ENCODE measurements around the gene LYST. TPM values are rescaled to one million over a fixed set of nuclear protein-coding genes. Genes with fewer than 3 reads are reported as not detected.

Gene LYST
- total RNA-seq, 1 experiment from 2014 or later = 11.9 TPM

DNA sequence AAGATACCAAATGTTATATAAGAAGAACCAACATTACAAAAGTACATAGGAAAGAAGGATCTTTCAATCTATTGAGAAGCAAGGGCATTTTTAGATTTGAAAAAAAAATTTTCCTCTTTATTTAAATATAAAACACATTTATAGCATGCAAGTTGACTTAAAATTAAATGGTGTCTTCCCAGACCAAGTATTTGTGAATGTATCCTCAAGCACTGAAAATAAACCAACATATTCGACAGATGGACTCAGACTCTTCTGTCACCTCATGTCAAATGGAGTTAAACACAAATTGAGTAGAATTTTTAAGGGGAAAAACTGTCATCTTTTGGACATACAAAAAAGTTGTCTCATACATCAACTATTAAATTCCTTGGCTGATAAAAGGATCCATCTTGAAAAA lies 140.1 kb downstream of the LYST start:
- no peak overlapping the region for H3K4me3 Mint-ChIP-seq (ENCODE audit: low read depth, unreplicated experiment)
- intact Hi-C loops (cut with micrococcal nuclease; ENCODE audit: unreplicated experiment) = no loop called here
- H3K27me3 Mint-ChIP-seq (ENCODE audit: unreplicated experiment) = no peaks in the 10 kb centered on the region
- no peak for DNase-seq
- no TSS peak for BruUV-seq (replicated peaks)
- no peaks in the 10 kb centered on the region for H3K36me3 Mint-ChIP-seq (ENCODE audit: insufficient read depth, unreplicated experiment)
- no peaks in the 10 kb centered on the region for H3K9me3 Mint-ChIP-seq (ENCODE audit: low read depth, unreplicated experiment)
- CTCF ChIA-PET = no interaction called here
- no peak overlapping the region for H3K27ac Mint-ChIP-seq (ENCODE audit: unreplicated experiment)
- H3K4me1 Mint-ChIP-seq (ENCODE audit: low read depth, unreplicated experiment) = no peaks in the 10 kb centered on the region
- TF ChIP-seq CTCF (IDR thresholded peaks at IDR 0.05; ENCODE audit: unreplicated experiment) = no peak

GRCh38 chr1:235725434-235725833 lies 141.3 kb downstream of the LYST start:
- Mint-ChIP-seq H3K9me3 (ENCODE audit: low read depth, unreplicated experiment) (no peaks in the 10 kb centered on the region), H3K4me1 (ENCODE audit: low read depth, unreplicated experiment) (no peaks in the 10 kb centered on the region), H3K36me3 (ENCODE audit: insufficient read depth, unreplicated experiment) (no peaks in the 10 kb centered on the region), H3K4me3 (ENCODE audit: low read depth, unreplicated experiment) (no peak overlapping the region), H3K27me3 (ENCODE audit: unreplicated experiment) (no peaks in the 10 kb centered on the region), H3K27ac (ENCODE audit: unreplicated experiment) (no peak overlapping the region)
- intact Hi-C loops (cut with micrococcal nuclease; ENCODE audit: unreplicated experiment) = no loop called here
- no TSS peak for BruUV-seq (replicated peaks)
- DNase-seq = no peak
- CTCF ChIA-PET = no interaction called here
- TF ChIP-seq CTCF (IDR thresholded peaks at IDR 0.05; ENCODE audit: unreplicated experiment) = no peak

DNA sequence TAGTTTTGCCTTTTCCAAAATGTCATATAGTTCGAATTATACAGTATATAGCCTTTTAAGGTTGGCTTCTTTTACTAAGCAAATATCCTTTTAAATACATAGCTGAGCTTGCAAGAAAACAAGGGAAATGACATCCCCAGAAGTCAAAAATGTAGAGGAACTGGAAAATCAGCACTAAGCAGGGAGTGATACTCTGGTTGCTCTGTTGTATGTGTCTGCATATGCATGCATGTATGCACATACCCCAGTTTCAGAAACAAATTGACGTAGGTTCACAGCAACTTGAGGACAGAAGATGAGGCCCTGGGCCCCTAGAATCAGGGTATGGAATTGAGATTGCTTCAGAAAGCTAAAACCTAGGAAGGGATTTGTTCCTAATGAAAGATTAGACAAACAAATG lies 142.0 kb downstream of the LYST start:
- Mint-ChIP-seq H3K4me3 (ENCODE audit: low read depth, unreplicated experiment) (no peak overlapping the region), H3K9me3 (ENCODE audit: low read depth, unreplicated experiment) (no peaks in the 10 kb centered on the region), H3K27me3 (ENCODE audit: unreplicated experiment) (no peaks in the 10 kb centered on the region), H3K36me3 (ENCODE audit: insufficient read depth, unreplicated experiment) (no peaks in the 10 kb centered on the region), H3K27ac (ENCODE audit: unreplicated experiment) (no peak overlapping the region), H3K4me1 (ENCODE audit: low read depth, unreplicated experiment) (no peaks in the 10 kb centered on the region)
- intact Hi-C loops (cut with micrococcal nuclease; ENCODE audit: unreplicated experiment) = no loop called here
- CTCF ChIA-PET = no interaction called here
- TF ChIP-seq CTCF (IDR thresholded peaks at IDR 0.05; ENCODE audit: unreplicated experiment) = no peak
- BruUV-seq (replicated peaks) = no TSS peak
- DNase-seq = no peak

GRCh38 chr1:235722858-235723257 lies 143.8 kb downstream of the LYST start:
- H3K4me3 Mint-ChIP-seq (ENCODE audit: low read depth, unreplicated experiment) = no peak overlapping the region
- CTCF ChIA-PET = no interaction called here
- TF ChIP-seq CTCF (IDR thresholded peaks at IDR 0.05; ENCODE audit: unreplicated experiment) = no peak
- DNase-seq = no peak
- intact Hi-C loops (cut with micrococcal nuclease; ENCODE audit: unreplicated experiment) = no loop called here
- no peak overlapping the region for H3K27ac Mint-ChIP-seq (ENCODE audit: unreplicated experiment)
- no peaks in the 10 kb centered on the region for H3K9me3 Mint-ChIP-seq (ENCODE audit: low read depth, unreplicated experiment)
- BruUV-seq (replicated peaks) = no TSS peak
- no peaks in the 10 kb centered on the region for H3K36me3 Mint-ChIP-seq (ENCODE audit: insufficient read depth, unreplicated experiment)
- no peaks in the 10 kb centered on the region for H3K27me3 Mint-ChIP-seq (ENCODE audit: unreplicated experiment)
- H3K4me1 Mint-ChIP-seq (ENCODE audit: low read depth, unreplicated experiment) = no peaks in the 10 kb centered on the region

DNA sequence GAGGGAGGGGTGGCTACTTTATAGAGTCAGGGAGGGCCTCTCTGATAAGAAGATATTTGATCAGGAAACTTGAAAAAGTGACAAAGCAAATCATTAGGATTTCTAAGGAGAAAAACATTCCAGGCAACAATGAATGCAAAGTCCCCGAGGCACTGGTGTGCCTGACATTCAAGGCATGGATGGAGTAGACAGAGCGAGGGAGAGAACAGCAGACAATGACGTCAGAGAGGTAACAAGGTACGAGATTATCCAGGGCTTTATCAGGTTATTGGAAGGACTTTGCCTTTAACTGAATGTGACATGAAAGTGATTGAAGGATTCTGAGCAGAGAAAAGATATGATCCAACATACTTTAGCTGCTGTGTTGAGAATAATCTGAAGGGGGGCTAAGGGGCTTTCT lies 144.7 kb downstream of the LYST start:
- no peaks in the 10 kb centered on the region for H3K9me3 Mint-ChIP-seq (ENCODE audit: low read depth, unreplicated experiment)
- H3K27ac Mint-ChIP-seq (ENCODE audit: unreplicated experiment) = no peak overlapping the region
- CTCF ChIA-PET = no interaction called here
- intact Hi-C loops (cut with micrococcal nuclease; ENCODE audit: unreplicated experiment) = no loop called here
- H3K4me1 Mint-ChIP-seq (ENCODE audit: low read depth, unreplicated experiment) = no peaks in the 10 kb centered on the region
- no peak overlapping the region for H3K4me3 Mint-ChIP-seq (ENCODE audit: low read depth, unreplicated experiment)
- no peaks in the 10 kb centered on the region for H3K36me3 Mint-ChIP-seq (ENCODE audit: insufficient read depth, unreplicated experiment)
- BruUV-seq (replicated peaks) = no TSS peak
- H3K27me3 Mint-ChIP-seq (ENCODE audit: unreplicated experiment) = no peaks in the 10 kb centered on the region
- TF ChIP-seq CTCF (IDR thresholded peaks at IDR 0.05; ENCODE audit: unreplicated experiment) = no peak
- DNase-seq = no peak

All from Calu3 (cell line).